DOHH2 (cell line): ENCODE results near the gene CROCC.
"Not testable (repeated sequence)": the region's sequence is repeated elsewhere in the genome, so short reads cannot be mapped to it uniquely, and the experiment has no call there.

Source experiments
- H3F3A ChIP-seq: fragments of 200-600 bp; sonication (generic), shearing (Covaris generic); 2 replicates; pipeline ENCODE4 v1.6.0; 2016; ENCODE audit warnings: antibody characterized with exemption, mild to moderate bottlenecking; ENCODE audit not compliant: control insufficient read depth, insufficient read depth
- H3K27ac ChIP-seq: fragments of 200-600 bp; sonication (generic); 2 replicates; pipeline ENCODE4 v1.5.1; 2014; ENCODE audit warnings: low read depth, mild to moderate bottlenecking, low read length, moderate library complexity
- H3K27me3 ChIP-seq: fragments of 200-600 bp; sonication (generic); 2 replicates; pipeline ENCODE4 v1.6.1; 2014; ENCODE audit warnings: mild to moderate bottlenecking, low read length, mixed read lengths; ENCODE audit not compliant: control insufficient read depth
- H3K36me3 ChIP-seq: fragments of 200-600 bp; sonication (generic); 2 replicates; pipeline ENCODE4 v1.6.1; 2014; ENCODE audit warnings: mild to moderate bottlenecking, low read length, moderate library complexity, mixed read lengths; ENCODE audit not compliant: control insufficient read depth
- H3K4me1 ChIP-seq: fragments of 200-600 bp; sonication (generic); 2 replicates; pipeline ENCODE4 v1.6.1; 2014; ENCODE audit warnings: mild to moderate bottlenecking, low read length, mixed read lengths; ENCODE audit not compliant: control insufficient read depth
- H3K4me2 ChIP-seq: fragments of 200-600 bp; sonication (generic); 2 replicates; pipeline ENCODE4 v1.6.0; 2014; ENCODE audit warnings: mild to moderate bottlenecking, low read length, moderate library complexity
- H3K4me3 ChIP-seq: fragments of 200-600 bp; sonication (generic); 2 replicates; pipeline ENCODE4 v1.5.1; 2014; ENCODE audit warnings: mild to moderate bottlenecking, low read length, mixed read lengths
- H3K79me2 ChIP-seq: fragments of 200-600 bp; sonication (generic); 2 replicates; pipeline ENCODE4 v1.6.1; 2014; ENCODE audit warnings: mild to moderate bottlenecking, low read length, mixed read lengths; ENCODE audit not compliant: control insufficient read depth
- H3K9me2 ChIP-seq: fragments of 200-600 bp; sonication (generic); replicated peaks from 2 replicates; pipeline ENCODE4 v1.6.1; 2014; ENCODE audit warnings: mild to moderate bottlenecking, low read length, mixed read lengths; ENCODE audit not compliant: control insufficient read depth
- H3K9me3 ChIP-seq: fragments of 200-600 bp; sonication (generic); 2 replicates; pipeline ENCODE4 v1.6.1; 2014; ENCODE audit warnings: antibody characterized with exemption, low read length, mixed read lengths; ENCODE audit not compliant: control insufficient read depth, insufficient read depth
- H4K20me1 ChIP-seq: fragments of 200-600 bp; sonication (generic); 2 replicates; pipeline ENCODE4 v1.6.0; 2014; ENCODE audit warnings: low read depth, mild to moderate bottlenecking, antibody characterized with exemption, low read length, moderate library complexity; ENCODE audit not compliant: control insufficient read depth, insufficient read depth
- CTCF ChIP-seq: fragments of 200-600 bp; sonication (generic); IDR thresholded peaks from one replicate; pipeline ENCODE4 v1.5.1; 2014; ENCODE audit warnings: antibody characterized with exemption, mild to moderate bottlenecking, low read depth, low read length; ENCODE audit not compliant: poor library complexity, severe bottlenecking
- EZH2phosphoT487 ChIP-seq: fragments of 200-600 bp; sonication (generic); IDR thresholded peaks from 2 replicates; pipeline ENCODE4 v1.6.1; 2017; ENCODE audit warnings: borderline replicate concordance, mild to moderate bottlenecking, antibody characterized with exemption, low read length, moderate library complexity, mixed read lengths

Gene CROCC

GRCh38 chr1:16958475-16958874, 36.7 kb downstream of the CROCC start:
- Histone ChIP-seq H3F3A (no peaks in the 10 kb centered on the region), H4K20me1 (no peaks in the 10 kb centered on the region), H3K36me3 (no peaks in the 10 kb centered on the region), H3K4me1 (peaks cover 7% of the 10 kb centered on the region), H3K27ac (no peak overlapping the region), H3K4me3 (no peak overlapping the region), H3K27me3 (no peaks in the 10 kb centered on the region), H3K9me2 (no peaks in the 10 kb centered on the region), H3K79me2 (no peaks in the 10 kb centered on the region), H3K9me3 (no peaks in the 10 kb centered on the region), H3K4me2 (no peak overlapping the region)
- no peak for TF ChIP-seq EZH2phosphoT487
- TF ChIP-seq CTCF = no peak

- no peaks in the 10 kb centered on the region for H4K20me1 ChIP-seq
- H3K27ac ChIP-seq = no peak overlapping the region
- H3K4me1 ChIP-seq = peaks cover 7% of the 10 kb centered on the region
- no peaks in the 10 kb centered on the region for H3K27me3 ChIP-seq
- no peaks in the 10 kb centered on the region for H3K36me3 ChIP-seq
- H3F3A ChIP-seq = no peaks in the 10 kb centered on the region
- H3K9me3 ChIP-seq = no peaks in the 10 kb centered on the region
- H3K79me2 ChIP-seq = no peaks in the 10 kb centered on the region
- TF ChIP-seq EZH2phosphoT487 (no peak), CTCF (peak; percentile 64)
- H3K9me2 ChIP-seq = no peaks in the 10 kb centered on the region
- H3K4me3 ChIP-seq = peak overlapping the region; percentile 66
- peak overlapping the region; percentile 67 for H3K4me2 ChIP-seq
Measured at GRCh38 chr1:16960560-16961296, 39.0 kb downstream of the CROCC start.

- H3K27ac ChIP-seq = no peak overlapping the region
- H3K4me2 ChIP-seq = peak overlapping the region; percentile 67
- no peak for TF ChIP-seq EZH2phosphoT487
- TF ChIP-seq CTCF = no peak
- H3K79me2 ChIP-seq = no peaks in the 10 kb centered on the region
- H3K36me3 ChIP-seq = no peaks in the 10 kb centered on the region
- no peaks in the 10 kb centered on the region for H3F3A ChIP-seq
- no peaks in the 10 kb centered on the region for H3K9me2 ChIP-seq
- no peaks in the 10 kb centered on the region for H4K20me1 ChIP-seq
- H3K4me3 ChIP-seq = peak overlapping the region; percentile 66
- H3K4me1 ChIP-seq = peaks cover 7% of the 10 kb centered on the region
- H3K27me3 ChIP-seq = no peaks in the 10 kb centered on the region
- H3K9me3 ChIP-seq = no peaks in the 10 kb centered on the region
Measured at GRCh38 chr1:16961297-16962133, 39.8 kb downstream of the CROCC start.

GRCh38 chr1:16964169-16964568, 42.4 kb downstream of the CROCC start:
- H3K4me1 ChIP-seq, H3K36me3 ChIP-seq, H3K9me3 ChIP-seq, H3K27ac ChIP-seq, H3K4me2 ChIP-seq, H3K27me3 ChIP-seq, H3F3A ChIP-seq, H4K20me1 ChIP-seq, H3K79me2 ChIP-seq, H3K9me2 ChIP-seq, H3K4me3 ChIP-seq: not testable (repeated sequence)
